Adrenal gland (tissue), 12 donors: ENCODE measurements around the gene EPC1. TPM values are rescaled to one million over a fixed set of nuclear protein-coding genes. Genes with fewer than 3 reads are reported as not detected.
A peak's percentile ranks its signal among the peaks of the same experiment; 100 is the strongest.

Source experiments
- DNase-seq, 7 donors: peaks; one replicate each; pipeline ENCODE4 v3.0.0-alpha.2; 2019 to 2020
- H3K27ac ChIP-seq, 5 donors: fragments of 200-600 bp; sonication (generic) in 4 of 5; 1 replicate in 3 of 5; 2 replicates in 2 of 5; pipeline versions ENCODE4 v1.5.1 to v1.8.0; 2016 to 2020; ENCODE audit warnings: mild to moderate bottlenecking in 1 of 5
- H3K27me3 ChIP-seq: fragments of 200-600 bp; 2 replicates; pipeline ENCODE4 v1.8.0; 2021
- H3K36me3 ChIP-seq, 2 donors: fragments of 200-600 bp; replicated peaks in 1 of 2; 1 replicate in 1 of 2; 2 replicates in 1 of 2; pipeline versions ENCODE4 v1.5.1 to v1.8.0; 2018 to 2022
- H3K4me1 ChIP-seq, 2 donors: fragments of 200-600 bp; replicated peaks in 1 of 2; 1 replicate in 1 of 2; 2 replicates in 1 of 2; pipeline versions ENCODE4 v1.5.1 to v1.8.0; 2018 to 2021
- H3K4me3 ChIP-seq, 4 donors: fragments of 200-600 bp; sonication (generic) in 3 of 4; one replicate each; pipeline ENCODE4 v1.5.1; 2016 to 2018
- H3K9me3 ChIP-seq, 3 donors: fragments of 200-600 bp; sonication (generic) in 1 of 3; replicated peaks in 1 of 3; 1 replicate in 2 of 3; 2 replicates in 1 of 3; pipeline versions ENCODE4 v1.5.1 to v1.8.0; 2016 to 2021
- POLR2A ChIP-seq, 2 donors: fragments of 450-650 bp; IDR thresholded peaks; one replicate each; pipeline ENCODE4 v1.6.1; 2017; ENCODE audit warnings: antibody characterized with exemption in 2 of 2, mild to moderate bottlenecking in 2 of 2, moderate library complexity in 1 of 2
- WGBS, 4 donors: extraction: QIAGEN DNeasy Blood & Tissue Kit in 2 of 4; methylation state at CpG; one replicate each; pipeline versions ENCODE4 v1.1.5 to v1.1.7; 2013 to 2017; 5-methylcytosine and 5-hydroxymethylcytosine counted together
- intact Hi-C, 2 donors: fragments of 100-400 bp; cut with DNase I; formaldehyde crosslinking; loops; one replicate each; pipeline versions ENCODE4 v1.14.1 to v1.15.0; 2022 to 2023
- polyA plus RNA-seq, 3 donors: library from polyadenylated mRNA; stranded (reverse); fragments of 200-250 nt in 2 of 3; fragments of 350-450 nt in 1 of 3; fragmentation: Illumina TruSeq in 1 of 3; extraction: RNeasy Lipid Tissue Mini Kit (QIAGEN cat#74804) in 1 of 3; gene quantifications; one replicate each; pipeline ENCODE4 v1.2.3, GENCODE V29; 2013 to 2014
- total RNA-seq, 9 donors: library from RNA; depleted of rRNA in 4 of 9; stranded (reverse); fragments of >200 nt in 4 of 9; fragments of 120-200 nt in 1 of 9; fragmentation: NEBNext Ultra II Directional in 1 of 9; extraction: Animal tissue kit (Norgen Biotek cat#: 25700) in 1 of 9; gene quantifications; one replicate each; pipeline versions ENCODE4 v1.1.0 to v1.2.4, GENCODE V29; 2013 to 2023
- TF ChIP-seq, protein P1 (sequence below), 6 experiments: fragments of 450-650 bp in 4 of 6; fragments of 200-600 bp in 2 of 6; sonication (generic) in 1 of 6; IDR thresholded peaks; 1 replicate in 5 of 6; 2 replicates in 1 of 6; pipeline versions ENCODE4 v1.5.1 to v1.8.0; 2016 to 2021; ENCODE audit warnings: antibody characterized with exemption in 6 of 6, mild to moderate bottlenecking in 2 of 6, moderate library complexity in 1 of 6
- donor health status: healthy with polysubstance abuse.
- donor health status: Bipolar disorder and iron deficiency.
- donor health status: DM: yes; HTN: yes; CAD: no.
- donor health status: DM: no; HTN: no; CAD: no.
- donor health status: DM: no; HTN: no; CAD: no.
- donor health status: DM: yes; HTN: yes; CAD: no.

The EPC1 gene
- total and polyA plus RNA-seq, 12 donors: 10.9 to 43.6 (median 24.4) TPM

DNA sequence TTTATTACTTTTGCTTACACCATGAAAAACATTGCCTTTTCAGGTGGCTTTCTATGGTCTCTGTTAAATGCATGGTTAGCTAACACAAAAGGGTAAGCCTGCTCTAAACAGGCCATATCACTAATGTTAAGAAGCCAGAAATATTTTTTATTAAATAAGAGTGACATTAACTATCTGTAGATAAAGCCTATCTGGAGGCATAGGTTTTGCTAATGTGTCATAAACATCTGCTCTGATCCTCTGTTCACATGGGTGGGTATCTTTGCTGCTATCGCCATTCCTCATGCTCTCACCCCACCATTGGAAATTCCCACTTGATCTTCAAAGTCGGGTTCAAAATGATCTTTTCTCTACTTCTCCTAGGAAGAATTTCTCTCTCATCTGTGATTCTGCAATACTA is 32.4 kb downstream of the EPC1 start:
- intact Hi-C loops: no loop called here
- Histone ChIP-seq H3K36me3 (no peaks in the 10 kb centered on the region), H3K27me3 (no peaks in the 10 kb centered on the region), H3K27ac (no peak overlapping the region), H3K4me3 (no peak overlapping the region), H3K9me3 (no peaks in the 10 kb centered on the region), H3K4me1 (peaks cover 40 to 76% of the 10 kb centered on the region in 2 donors)
- WGBS, 4 donors: 87 to 94% (median 89%) methylated on average over 2 of the region's 2 CpGs
- no peak for DNase-seq
- TF ChIP-seq, protein P1, sequence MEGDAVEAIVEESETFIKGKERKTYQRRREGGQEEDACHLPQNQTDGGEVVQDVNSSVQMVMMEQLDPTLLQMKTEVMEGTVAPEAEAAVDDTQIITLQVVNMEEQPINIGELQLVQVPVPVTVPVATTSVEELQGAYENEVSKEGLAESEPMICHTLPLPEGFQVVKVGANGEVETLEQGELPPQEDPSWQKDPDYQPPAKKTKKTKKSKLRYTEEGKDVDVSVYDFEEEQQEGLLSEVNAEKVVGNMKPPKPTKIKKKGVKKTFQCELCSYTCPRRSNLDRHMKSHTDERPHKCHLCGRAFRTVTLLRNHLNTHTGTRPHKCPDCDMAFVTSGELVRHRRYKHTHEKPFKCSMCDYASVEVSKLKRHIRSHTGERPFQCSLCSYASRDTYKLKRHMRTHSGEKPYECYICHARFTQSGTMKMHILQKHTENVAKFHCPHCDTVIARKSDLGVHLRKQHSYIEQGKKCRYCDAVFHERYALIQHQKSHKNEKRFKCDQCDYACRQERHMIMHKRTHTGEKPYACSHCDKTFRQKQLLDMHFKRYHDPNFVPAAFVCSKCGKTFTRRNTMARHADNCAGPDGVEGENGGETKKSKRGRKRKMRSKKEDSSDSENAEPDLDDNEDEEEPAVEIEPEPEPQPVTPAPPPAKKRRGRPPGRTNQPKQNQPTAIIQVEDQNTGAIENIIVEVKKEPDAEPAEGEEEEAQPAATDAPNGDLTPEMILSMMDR (IDR thresholded peaks at IDR 0.05): no peak
- no peak for TF ChIP-seq POLR2A (IDR thresholded peaks at IDR 0.05)

DNA sequence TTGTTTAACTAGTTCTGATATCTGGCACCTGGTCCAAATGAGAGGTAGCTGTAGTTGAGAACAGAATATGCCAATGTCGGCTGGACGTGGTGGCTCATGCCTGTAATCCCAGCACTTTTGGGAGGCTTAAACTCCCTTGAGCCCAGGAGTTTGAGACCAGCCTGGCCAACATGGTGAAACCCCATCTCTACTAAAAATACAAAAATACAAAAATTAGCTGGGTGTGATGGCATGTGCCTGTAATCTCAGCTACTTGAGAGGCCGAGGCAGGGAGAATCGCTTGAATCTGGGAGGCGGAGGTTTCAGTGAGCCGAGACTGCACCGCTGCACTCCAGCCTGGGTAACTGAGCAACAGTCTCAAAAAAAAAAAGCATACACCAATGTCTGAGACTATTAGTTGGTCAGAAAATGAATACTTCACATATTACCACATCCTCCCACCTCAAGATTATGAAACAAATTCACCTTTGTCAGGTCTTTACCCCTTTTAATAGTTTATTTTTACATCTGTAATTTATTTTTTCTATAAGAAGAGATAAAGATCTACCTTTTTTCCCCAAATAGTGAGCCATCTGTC is 38.8 kb downstream of the EPC1 start:
- no peak for DNase-seq
- Histone ChIP-seq H3K27me3 (no peaks in the 10 kb centered on the region), H3K4me1 (peaks cover 14 to 42% of the 10 kb centered on the region in 2 donors), H3K27ac (peak overlapping the region in 1 of 5 donors; percentile 29), H3K9me3 (no peaks in the 10 kb centered on the region), H3K36me3 (peaks cover 0 to 12% of the 10 kb centered on the region in 2 donors), H3K4me3 (no peak overlapping the region)
- intact Hi-C loops: no loop called here
- WGBS, 4 donors: 81 to 89% (median 87%) methylated on average over 7 of the region's 7 CpGs
- no peak for TF ChIP-seq POLR2A (IDR thresholded peaks at IDR 0.05)
- TF ChIP-seq, protein P1 (IDR thresholded peaks at IDR 0.05): no peak

DNA sequence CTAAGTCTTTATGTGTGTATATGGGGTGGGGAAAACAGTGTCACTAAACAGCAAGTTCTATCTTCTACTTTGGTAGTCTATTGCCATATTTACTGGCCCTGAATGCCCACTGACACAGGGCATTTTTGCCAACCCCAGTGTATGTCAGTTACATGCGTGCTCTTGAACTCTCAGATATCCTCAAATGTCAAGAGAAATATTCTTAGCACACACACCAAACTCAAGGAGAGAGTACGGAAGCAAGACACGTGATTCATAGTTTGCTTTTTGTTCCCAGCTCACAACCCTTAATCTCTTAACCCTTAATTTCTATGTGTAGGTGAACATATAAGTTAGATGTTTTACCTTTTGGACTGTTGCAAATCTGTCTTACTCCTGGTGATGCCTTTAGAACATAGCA is 39.3 kb downstream of the EPC1 start:
- Histone ChIP-seq H3K4me3 (no peak overlapping the region), H3K9me3 (no peaks in the 10 kb centered on the region), H3K4me1 (peaks cover 14 to 38% of the 10 kb centered on the region in 2 donors), H3K27me3 (no peaks in the 10 kb centered on the region), H3K27ac (peak overlapping the region in 1 of 5 donors; percentile 29), H3K36me3 (peaks cover 0 to 17% of the 10 kb centered on the region in 2 donors)
- DNase-seq: no peak
- 26 to 44% (median 33%) methylated on average over 3 of the region's 3 CpGs for WGBS, 4 donors
- intact Hi-C loops: no loop called here
- TF ChIP-seq, protein P1 (IDR thresholded peaks at IDR 0.05): no peak

DNA sequence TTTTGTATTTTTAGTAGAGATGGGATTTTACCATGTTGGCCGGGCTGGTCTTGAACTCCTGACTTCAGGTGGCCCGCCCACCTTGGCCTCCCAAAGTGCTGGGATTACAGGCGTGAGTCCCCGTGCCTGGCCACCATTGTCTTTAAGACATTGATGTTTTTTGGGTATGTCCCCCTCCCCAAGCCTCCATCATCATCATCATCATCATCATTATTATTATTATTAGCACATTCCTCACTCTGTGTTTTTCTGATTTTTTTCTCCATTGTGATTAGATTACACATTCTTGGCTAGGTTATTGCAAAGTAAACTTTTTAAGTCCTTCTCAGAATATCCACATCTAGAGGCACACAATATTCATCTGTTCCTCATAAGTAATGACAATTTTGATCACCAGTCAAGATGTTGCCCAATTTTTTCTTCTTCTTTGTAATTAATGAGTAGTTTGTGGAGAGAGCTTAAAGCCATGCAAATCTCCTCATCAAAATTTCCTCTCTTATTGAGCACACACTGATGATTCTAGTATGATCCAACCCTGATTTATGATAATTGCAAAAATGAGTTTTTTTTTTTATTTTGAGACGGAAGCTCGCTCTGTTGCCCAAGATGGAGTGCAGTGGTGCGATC is 47.5 kb downstream of the EPC1 start:
- intact Hi-C loops: no loop called here
- TF ChIP-seq, protein P1 (IDR thresholded peaks at IDR 0.05): no peak
- TF ChIP-seq POLR2A (IDR thresholded peaks at IDR 0.05): no peak
- no peak overlapping the region for H3K4me3 ChIP-seq

More for the DNA sequence above, 47.5 kb downstream of the EPC1 start:
- Histone ChIP-seq H3K27ac (no peak overlapping the region), H3K9me3 (no peaks in the 10 kb centered on the region), H3K36me3 (peaks cover 0 to 14% of the 10 kb centered on the region in 2 donors), H3K27me3 (no peaks in the 10 kb centered on the region), H3K4me1 (peaks cover 0 to 9% of the 10 kb centered on the region in 2 donors)
- DNase-seq: no peak
- 90 to 98% (median 96%) methylated on average over 7 of the region's 7 CpGs for WGBS, 4 donors
